HG02798 (cell line): ENCODE data around the gene RNF214.
"Not testable (repeated sequence)": the region's sequence is repeated elsewhere in the genome, so short reads cannot be mapped to it uniquely, and the experiment has no call there.

Source experiments
- ATAC-seq: cut with Tn5 transposase; IDR thresholded peaks from one replicate; pipeline ENCODE4 v1.9.1; 2021; ENCODE audit warnings: mild to moderate bottlenecking; ENCODE audit not compliant: unreplicated experiment, poor library complexity

Gene RNF214

GRCh38 chr11:117229931-117230285 is 2.6 kb upstream of the RNF214 start:
- ATAC-seq: no peak

DNA sequence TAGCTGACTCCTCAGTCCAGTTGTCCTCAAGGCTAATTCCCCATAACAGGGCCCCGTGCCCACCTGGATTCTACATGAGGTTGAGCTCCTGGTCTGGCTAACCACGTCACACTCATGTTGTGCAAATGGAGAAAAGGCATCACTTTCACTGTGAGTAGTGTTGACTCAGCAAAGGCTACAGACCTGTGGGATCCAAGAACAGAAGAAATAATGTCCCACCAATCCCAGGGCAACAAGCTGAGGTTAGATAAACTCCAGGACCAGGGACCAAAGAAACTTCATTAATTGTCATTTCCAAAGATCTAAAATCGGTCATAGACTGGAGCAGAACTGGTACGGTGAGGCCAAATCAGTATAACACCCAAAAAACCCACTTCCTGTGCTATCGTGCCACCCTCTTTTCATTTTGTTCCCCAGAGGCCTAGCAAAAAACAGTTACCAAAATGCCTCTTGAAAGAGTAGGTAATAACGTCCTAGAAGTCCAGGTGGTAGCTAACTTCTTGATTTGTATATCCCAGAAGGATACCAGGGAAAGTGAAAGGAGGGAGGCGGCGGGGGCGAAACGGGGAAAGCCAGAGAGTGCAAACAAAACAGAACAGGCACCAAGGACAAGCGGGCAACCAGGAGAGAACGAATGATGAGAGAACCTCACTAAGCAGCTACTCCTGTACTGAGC is 2.0 kb upstream of the RNF214 start:
- peak; percentile 19 for ATAC-seq

- ATAC-seq: no peak
Measured at GRCh38 chr11:117230999-117231841, 1.3 kb upstream of the RNF214 start.

GRCh38 chr11:117231842-117232091 is 704 bp upstream of the RNF214 start, which contains the start of gene PCSK7:
PCSK7 (minus strand) TSS chr11:117232073; CDS start chr11:117229844, 2,229 bp downstream.
- ATAC-seq: no peak

- no peak for ATAC-seq
Measured at GRCh38 chr11:117232911-117233409, 489 bp downstream of the RNF214 start.

GRCh38 chr11:117238221-117238620 is 5.8 kb downstream of the RNF214 start:
- ATAC-seq: no peak

- no peak for ATAC-seq
Measured at GRCh38 chr11:117239295-117239694, 6.8 kb downstream of the RNF214 start.

DNA sequence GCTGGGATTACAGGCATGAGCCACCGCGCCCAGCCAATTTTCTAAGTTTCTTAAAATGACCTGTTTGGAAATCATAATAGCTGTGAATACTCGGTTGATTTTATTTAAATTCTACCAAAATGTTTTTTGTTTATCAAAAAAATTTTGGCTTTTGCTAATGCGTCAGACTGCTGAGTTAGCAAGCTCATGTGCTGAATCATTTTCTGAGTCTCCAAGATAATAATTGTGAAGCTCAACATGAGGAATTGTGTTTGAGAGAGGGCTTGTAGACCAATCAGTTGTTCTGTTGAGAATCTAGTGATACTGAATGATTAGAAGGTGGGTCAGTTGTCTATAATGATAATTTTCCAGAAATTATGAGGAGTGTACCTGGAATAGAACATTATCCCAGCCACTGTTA is 15.9 kb downstream of the RNF214 start:
- no peak for ATAC-seq

DNA sequence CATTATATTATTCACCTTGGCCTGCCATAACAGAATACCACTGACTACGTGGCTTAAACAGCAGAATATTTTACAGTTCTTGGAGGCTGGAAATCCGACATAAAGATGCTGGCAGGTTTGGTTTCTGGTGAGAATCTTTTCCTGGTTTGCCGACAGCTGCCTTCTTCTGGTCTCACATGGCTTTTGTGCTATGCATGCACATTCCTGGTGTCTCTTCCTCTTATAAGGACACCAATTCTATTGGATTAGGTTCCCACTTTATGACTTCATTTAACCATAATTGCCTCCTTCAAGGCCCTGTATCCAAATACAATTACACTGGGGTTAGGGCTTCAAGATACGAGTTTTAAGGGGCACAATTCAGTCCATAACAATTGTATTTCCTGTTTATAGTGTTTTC is 17.1 kb downstream of the RNF214 start:
- no peak for ATAC-seq

DNA sequence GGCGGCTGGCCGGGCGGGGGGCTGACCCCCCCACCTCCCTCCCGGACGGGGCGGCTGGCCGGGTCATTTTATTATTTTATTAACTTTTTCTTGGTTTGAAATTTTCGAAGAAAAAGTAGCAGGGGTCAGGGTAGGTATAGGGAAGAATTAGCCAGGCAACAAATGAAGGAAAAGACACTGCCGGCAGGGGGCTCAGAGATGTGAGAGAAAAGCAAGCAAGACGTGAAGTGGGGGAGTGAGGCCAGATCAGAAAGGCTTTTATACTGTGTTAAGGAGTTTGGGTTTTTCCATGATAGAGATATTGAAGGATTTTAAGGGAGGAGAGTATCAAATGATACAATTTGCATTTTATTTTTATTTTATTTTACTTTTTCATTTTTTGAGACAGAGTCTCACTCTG is 19.0 kb downstream of the RNF214 start:
- ATAC-seq: no peak

GRCh38 chr11:117255966-117256365 is 23.5 kb downstream of the RNF214 start:
- no peak for ATAC-seq

GRCh38 chr11:117256573-117256972 is 24.1 kb downstream of the RNF214 start:
- ATAC-seq: no peak

- ATAC-seq: no peak
Measured at GRCh38 chr11:117258576-117258975, 26.1 kb downstream of the RNF214 start.

DNA sequence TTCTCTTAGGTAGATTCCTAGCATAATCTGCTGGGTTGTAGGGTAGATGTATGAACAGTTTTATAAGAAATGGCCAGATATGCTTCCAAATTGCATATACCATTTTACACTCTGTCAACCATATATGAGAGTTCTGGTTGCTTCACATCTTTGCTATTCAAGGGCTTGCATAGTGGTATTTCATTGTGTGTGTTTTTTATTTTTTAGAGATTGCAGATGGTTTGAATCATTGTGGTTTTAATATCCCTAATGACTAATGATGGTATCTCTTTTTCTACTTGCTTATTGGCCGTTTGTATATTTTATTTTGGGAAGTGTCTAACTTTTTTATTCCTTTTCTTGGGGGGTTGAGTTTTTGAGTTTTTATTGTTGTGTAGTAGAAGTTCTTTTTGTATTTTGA is 26.9 kb downstream of the RNF214 start:
- no peak for ATAC-seq

GRCh38 chr11:117264624-117265323 is 32.3 kb downstream of the RNF214 start:
- ATAC-seq: not testable (repeated sequence)

GRCh38 chr11:117265745-117266144 is 33.3 kb downstream of the RNF214 start:
- ATAC-seq: no peak

GRCh38 chr11:117269856-117270255 is 37.4 kb downstream of the RNF214 start:
- no peak for ATAC-seq

- no peak for ATAC-seq
Measured at GRCh38 chr11:117271208-117271607, 38.7 kb downstream of the RNF214 start.

GRCh38 chr11:117272175-117272574 is 39.7 kb downstream of the RNF214 start:
- ATAC-seq: not testable (repeated sequence)

DNA sequence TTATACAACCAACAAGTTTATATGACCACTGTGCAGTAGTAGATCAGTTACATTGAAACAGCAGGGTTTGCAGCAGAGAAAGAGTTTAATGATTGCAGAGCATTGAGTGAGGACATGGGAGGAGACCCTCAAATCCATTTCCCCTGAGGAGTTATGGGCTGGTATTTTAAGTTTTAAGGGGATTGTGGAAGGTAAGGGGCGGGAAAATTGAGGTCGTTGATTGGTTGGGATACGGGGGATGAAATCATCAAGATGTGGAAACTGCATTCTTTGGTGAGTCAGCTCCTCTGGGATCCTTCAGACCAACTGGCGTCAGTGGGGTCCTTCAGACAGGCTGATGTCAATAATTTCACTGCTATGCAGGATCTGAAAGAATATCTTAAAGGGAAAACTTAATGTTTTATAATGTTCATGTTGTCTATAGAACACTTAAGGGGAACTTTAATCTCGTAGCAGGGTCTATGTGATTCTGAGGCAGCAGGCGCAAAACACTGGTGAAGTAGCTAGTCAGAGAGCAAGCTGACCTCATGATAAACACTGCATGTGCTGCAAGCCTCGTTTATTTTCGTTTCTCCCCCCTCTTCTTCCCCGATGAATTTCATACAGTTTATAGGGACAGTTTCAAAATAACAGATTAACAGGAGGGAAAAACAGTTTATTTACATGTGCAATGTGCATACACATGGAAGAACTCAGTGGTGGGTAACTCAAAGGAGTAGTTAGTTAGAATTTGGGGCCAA is 41.2 kb downstream of the RNF214 start:
- ATAC-seq: no peak

- no peak for ATAC-seq
Measured at GRCh38 chr11:117278347-117278746, 45.9 kb downstream of the RNF214 start.
